ENCODE results near the gene FBXW2.

The FBXW2 gene

GRCh38 chr9:120792898-120793765 is at the start of gene FBXW2:
TSS of gene FBXW2 (minus strand) at chr9:120793416. CDS start at chr9:120788258, 5,158 bp downstream.
- TF ChIP-seq GATA2 (IDR thresholded peaks at IDR 0.05; ENCODE audit: low read depth, low read length), result no peak
- TF ChIP-seq GATA3 (IDR thresholded peaks at IDR 0.05; ENCODE audit: low read depth, low read length), result no peak

GRCh38 chr9:120841930-120842684 is 48.9 kb upstream of the FBXW2 start:
- TF ChIP-seq GATA3 (IDR thresholded peaks at IDR 0.05; ENCODE audit: low read depth, low read length) (no peak), GATA2 (IDR thresholded peaks at IDR 0.05; ENCODE audit: low read depth, low read length) (no peak)

GRCh38 chr9:120839146-120839545 is 45.9 kb upstream of the FBXW2 start:
- TF ChIP-seq GATA3 (IDR thresholded peaks at IDR 0.05; ENCODE audit: low read depth, low read length) (no peak), GATA2 (IDR thresholded peaks at IDR 0.05; ENCODE audit: low read depth, low read length) (no peak)

- TF ChIP-seq GATA2 (IDR thresholded peaks at IDR 0.05; ENCODE audit: low read depth, low read length) (no peak), GATA3 (IDR thresholded peaks at IDR 0.05; ENCODE audit: low read depth, low read length) (no peak)
These were observed 44.7 kb upstream of the FBXW2 start for GRCh38 chr9:120837921-120838320.

GRCh38 chr9:120833325-120833724 is 40.1 kb upstream of the FBXW2 start:
- TF ChIP-seq GATA2 (IDR thresholded peaks at IDR 0.05; ENCODE audit: low read depth, low read length) (no peak), GATA3 (IDR thresholded peaks at IDR 0.05; ENCODE audit: low read depth, low read length) (no peak)

- TF ChIP-seq GATA3 (IDR thresholded peaks at IDR 0.05; ENCODE audit: low read depth, low read length) (no peak), GATA2 (IDR thresholded peaks at IDR 0.05; ENCODE audit: low read depth, low read length) (no peak)
These were observed 39.6 kb upstream of the FBXW2 start for GRCh38 chr9:120832807-120833206.

GRCh38 chr9:120830865-120831264 is 37.6 kb upstream of the FBXW2 start:
- no peak for TF ChIP-seq GATA3 (IDR thresholded peaks at IDR 0.05; ENCODE audit: low read depth, low read length)
- no peak for TF ChIP-seq GATA2 (IDR thresholded peaks at IDR 0.05; ENCODE audit: low read depth, low read length)

GRCh38 chr9:120830151-120830550 is 36.9 kb upstream of the FBXW2 start:
- no peak for TF ChIP-seq GATA3 (IDR thresholded peaks at IDR 0.05; ENCODE audit: low read depth, low read length)
- TF ChIP-seq GATA2 (IDR thresholded peaks at IDR 0.05; ENCODE audit: low read depth, low read length), result no peak

GRCh38 chr9:120829650-120830049 is 36.4 kb upstream of the FBXW2 start:
- TF ChIP-seq GATA3 (IDR thresholded peaks at IDR 0.05; ENCODE audit: low read depth, low read length) (no peak), GATA2 (IDR thresholded peaks at IDR 0.05; ENCODE audit: low read depth, low read length) (no peak)

GRCh38 chr9:120820095-120820494 is 26.9 kb upstream of the FBXW2 start:
- no peak for TF ChIP-seq GATA3 (IDR thresholded peaks at IDR 0.05; ENCODE audit: low read depth, low read length)
- no peak for TF ChIP-seq GATA2 (IDR thresholded peaks at IDR 0.05; ENCODE audit: low read depth, low read length)

- TF ChIP-seq GATA3 (IDR thresholded peaks at IDR 0.05; ENCODE audit: low read depth, low read length) (no peak), GATA2 (IDR thresholded peaks at IDR 0.05; ENCODE audit: low read depth, low read length) (no peak)
These were observed 25.4 kb upstream of the FBXW2 start for GRCh38 chr9:120818595-120818994.

GRCh38 chr9:120815075-120815474 is 21.9 kb upstream of the FBXW2 start:
- TF ChIP-seq GATA2 (IDR thresholded peaks at IDR 0.05; ENCODE audit: low read depth, low read length), result no peak
- TF ChIP-seq GATA3 (IDR thresholded peaks at IDR 0.05; ENCODE audit: low read depth, low read length), result no peak

- TF ChIP-seq GATA3 (IDR thresholded peaks at IDR 0.05; ENCODE audit: low read depth, low read length) (no peak), GATA2 (IDR thresholded peaks at IDR 0.05; ENCODE audit: low read depth, low read length) (no peak)
These were observed 15.7 kb upstream of the FBXW2 start for GRCh38 chr9:120808931-120809330.

- no peak for TF ChIP-seq GATA2 (IDR thresholded peaks at IDR 0.05; ENCODE audit: low read depth, low read length)
- TF ChIP-seq GATA3 (IDR thresholded peaks at IDR 0.05; ENCODE audit: low read depth, low read length), result no peak
These were observed 14.6 kb upstream of the FBXW2 start for GRCh38 chr9:120807607-120808379.

Measured in SH-SY5Y (cell line).